ENCODE data around the gene ARHGAP26. TPM values are rescaled to one million over a fixed set of nuclear protein-coding genes. Genes with fewer than 3 reads are reported as not detected.

Gene ARHGAP26
- total RNA-seq, 1 donor = 7.6 TPM

GRCh38 chr5:143220748-143221251 is 450.6 kb downstream of the ARHGAP26 start:
- peak overlapping the region; percentile 75 for H3K4me2 ChIP-seq (ENCODE audit: insufficient read depth, low read length)

DNA sequence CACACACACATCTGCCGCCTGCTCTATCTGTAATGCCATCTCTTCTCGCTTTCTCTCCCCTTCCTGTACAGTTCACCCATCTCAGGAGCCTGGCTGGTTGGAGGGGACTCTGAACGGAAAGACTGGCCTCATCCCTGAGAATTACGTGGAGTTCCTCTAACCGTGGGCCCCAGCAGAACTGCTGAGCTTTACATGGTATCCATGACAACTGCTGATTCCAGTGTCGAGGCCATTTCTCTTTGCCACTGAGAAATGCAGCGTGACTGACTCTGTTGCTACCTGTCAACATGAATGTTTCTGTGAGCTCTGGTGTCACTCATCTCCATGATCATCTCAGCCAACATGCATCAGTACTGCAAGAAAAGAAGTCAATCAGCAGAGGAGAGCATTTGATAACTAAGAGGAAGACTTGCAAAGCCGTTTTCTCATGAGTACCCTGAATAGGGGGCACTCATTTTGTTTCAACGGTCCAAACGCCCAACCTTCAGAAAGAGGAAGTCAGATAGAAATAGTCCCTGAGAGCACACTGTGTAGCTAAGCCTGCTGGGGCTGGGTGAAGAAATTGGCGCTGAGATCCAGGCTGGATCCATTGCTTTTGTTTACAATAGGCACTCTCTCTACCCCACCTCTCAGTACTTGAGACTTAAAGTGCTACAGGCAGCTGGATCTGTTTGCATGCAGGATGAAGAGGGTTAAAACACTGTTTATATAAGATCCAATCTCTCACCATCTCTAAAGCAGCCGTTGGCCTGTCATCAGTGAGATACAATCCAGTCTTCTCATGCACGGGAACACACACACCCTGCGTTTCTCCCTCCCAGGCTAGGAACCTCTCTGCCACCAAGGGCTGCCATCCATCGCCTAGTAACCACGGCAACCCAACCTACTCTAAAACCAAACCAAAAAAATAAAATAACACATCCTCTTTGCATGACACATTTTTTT is 452.4 kb downstream of the ARHGAP26 start:
- H3K4me2 ChIP-seq (ENCODE audit: insufficient read depth, low read length) = no peak overlapping the region
- H3K27ac ChIP-seq (ENCODE audit: low read depth, low read length) = no peak overlapping the region
- no peak overlapping the region for H3K4me3 ChIP-seq (ENCODE audit: insufficient read depth, low read length)
- TF ChIP-seq CTCF (IDR thresholded peaks at IDR 0.05; ENCODE audit: extremely low read depth, low read depth, low read length) = no peak
- H3K9me3 ChIP-seq (ENCODE audit: low read depth, low read length) = no peaks in the 10 kb centered on the region
- no peaks in the 10 kb centered on the region for H3K79me2 ChIP-seq (ENCODE audit: insufficient read depth, low read length)
- no peaks in the 10 kb centered on the region for H4K20me1 ChIP-seq (ENCODE audit: insufficient read depth, low read length)
- no peak overlapping the region for H2AFZ ChIP-seq (ENCODE audit: low read length)
- peaks cover 6% of the 10 kb centered on the region for H3K4me1 ChIP-seq (ENCODE audit: insufficient read depth, low read length)
- H3K27me3 ChIP-seq (ENCODE audit: insufficient read depth, low read length) = no peaks in the 10 kb centered on the region
- no peak for DNase-seq (ENCODE audit: insufficient read length, low spot score, missing footprints)
- no peaks in the 10 kb centered on the region for H3K36me3 ChIP-seq (ENCODE audit: insufficient read depth, low read length)

More at GRCh38 chr5:143220748-143221251, 450.6 kb downstream of the ARHGAP26 start:
- Histone ChIP-seq H4K20me1 (ENCODE audit: insufficient read depth, low read length) (no peaks in the 10 kb centered on the region), H3K27ac (ENCODE audit: low read depth, low read length) (peak overlapping the region; percentile 50), H3K27me3 (ENCODE audit: insufficient read depth, low read length) (no peaks in the 10 kb centered on the region), H3K4me3 (ENCODE audit: insufficient read depth, low read length) (peak overlapping the region; percentile 38), H3K36me3 (ENCODE audit: insufficient read depth, low read length) (no peaks in the 10 kb centered on the region), H2AFZ (ENCODE audit: low read length) (peak overlapping the region; percentile 73), H3K9me3 (ENCODE audit: low read depth, low read length) (no peaks in the 10 kb centered on the region), H3K4me1 (ENCODE audit: insufficient read depth, low read length) (peaks cover 6% of the 10 kb centered on the region), H3K79me2 (ENCODE audit: insufficient read depth, low read length) (no peaks in the 10 kb centered on the region)
- no peak for DNase-seq (ENCODE audit: insufficient read length, low spot score, missing footprints)
- TF ChIP-seq CTCF (IDR thresholded peaks at IDR 0.05; ENCODE audit: extremely low read depth, low read depth, low read length) = no peak

DNA sequence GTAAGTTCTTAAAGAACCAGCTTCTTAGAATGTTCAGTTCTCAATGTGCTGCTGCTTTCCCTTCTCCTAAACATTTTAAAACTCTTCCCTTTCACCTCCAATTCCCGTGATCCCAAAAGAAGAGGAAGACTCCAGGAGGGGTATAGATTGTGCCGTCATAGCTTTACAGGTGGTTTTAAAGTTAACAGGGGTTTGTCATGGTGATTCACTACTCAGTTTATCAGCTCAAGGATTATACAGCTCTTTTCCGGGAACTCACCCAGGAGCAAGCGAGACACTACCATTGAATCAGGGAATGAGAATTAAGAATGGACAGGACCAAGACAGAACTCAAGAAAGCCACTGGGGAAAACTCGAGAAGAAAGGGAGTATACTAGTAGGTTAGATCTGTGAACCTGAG is 454.5 kb downstream of the ARHGAP26 start:
- Histone ChIP-seq H3K4me1 (ENCODE audit: insufficient read depth, low read length) (peaks cover 5% of the 10 kb centered on the region), H3K4me3 (ENCODE audit: insufficient read depth, low read length) (no peak overlapping the region), H3K4me2 (ENCODE audit: insufficient read depth, low read length) (no peak overlapping the region), H4K20me1 (ENCODE audit: insufficient read depth, low read length) (no peaks in the 10 kb centered on the region), H2AFZ (ENCODE audit: low read length) (no peak overlapping the region), H3K27me3 (ENCODE audit: insufficient read depth, low read length) (no peaks in the 10 kb centered on the region), H3K36me3 (ENCODE audit: insufficient read depth, low read length) (no peaks in the 10 kb centered on the region), H3K27ac (ENCODE audit: low read depth, low read length) (no peak overlapping the region), H3K79me2 (ENCODE audit: insufficient read depth, low read length) (no peaks in the 10 kb centered on the region), H3K9me3 (ENCODE audit: low read depth, low read length) (no peaks in the 10 kb centered on the region)
- TF ChIP-seq CTCF (IDR thresholded peaks at IDR 0.05; ENCODE audit: extremely low read depth, low read depth, low read length) = no peak
- no peak for DNase-seq (ENCODE audit: insufficient read length, low spot score, missing footprints)

- Histone ChIP-seq H3K4me3 (ENCODE audit: insufficient read depth, low read length) (no peak overlapping the region), H3K27ac (ENCODE audit: low read depth, low read length) (no peak overlapping the region), H3K27me3 (ENCODE audit: insufficient read depth, low read length) (no peaks in the 10 kb centered on the region), H3K4me2 (ENCODE audit: insufficient read depth, low read length) (no peak overlapping the region), H3K4me1 (ENCODE audit: insufficient read depth, low read length) (peaks cover 10% of the 10 kb centered on the region), H3K36me3 (ENCODE audit: insufficient read depth, low read length) (no peaks in the 10 kb centered on the region), H4K20me1 (ENCODE audit: insufficient read depth, low read length) (no peaks in the 10 kb centered on the region), H3K79me2 (ENCODE audit: insufficient read depth, low read length) (no peaks in the 10 kb centered on the region), H2AFZ (ENCODE audit: low read length) (no peak overlapping the region), H3K9me3 (ENCODE audit: low read depth, low read length) (no peaks in the 10 kb centered on the region)
- DNase-seq (ENCODE audit: insufficient read length, low spot score, missing footprints) = no peak
- no peak for TF ChIP-seq CTCF (IDR thresholded peaks at IDR 0.05; ENCODE audit: extremely low read depth, low read depth, low read length)
Observed at GRCh38 chr5:143225511-143225910, 455.3 kb downstream of the ARHGAP26 start.
